RWPE1 (cell line): Measurements from ENCODE around the gene MPO.

Source experiments
- CTCF ChIA-PET: fragments of 350-600 bp; sonication (Branson Sonifier 250); formaldehyde crosslinking; extraction: SDS; loops from one replicate; lab custom pipeline; 2021; lab: Yijun Ruan, JAX
- POLR2A ChIA-PET: fragments of 400-600 bp; formaldehyde crosslinking; extraction: SDS; loops from one replicate; lab custom pipeline; 2020; ENCODE audit warnings: antibody characterized with exemption; ENCODE audit not compliant: low non-redundant PET; lab: Yijun Ruan, JAX
- DNase-seq: peaks from one replicate; pipeline ENCODE4 v3.0.0; 2012; ENCODE audit warnings: low spot score
- H3K27ac ChIP-seq: fragments of 450-650 bp; 2 replicates; pipeline ENCODE4 v1.5.1; 2017
- CTCF ChIP-seq: fragments of 450-650 bp; conservative IDR thresholded peaks from 2 replicates; pipeline ENCODE4 v1.5.1; 2017; ENCODE audit warnings: low read depth, mild to moderate bottlenecking

Gene MPO

GRCh38 chr17:58270476-58271215 lies 10.1 kb downstream of the MPO start:
- DNase-seq, result no peak
- ChIA-PET CTCF (interaction anchor here (0.6 kb wide), 1 partner anchor 279 kb away, joined by 4 read pairs; no protein-coding TSS in a partner anchor), POLR2A (no interaction called here)
- no peak for TF ChIP-seq CTCF
- no peak overlapping the region for H3K27ac ChIP-seq

- no peak for DNase-seq
- H3K27ac ChIP-seq, result no peak overlapping the region
- ChIA-PET POLR2A (no interaction called here), CTCF (interaction anchor here (0.6 kb wide), 1 partner anchor 280 kb away, joined by 4 read pairs; no protein-coding TSS in a partner anchor)
- TF ChIP-seq CTCF, result no peak
Measured at GRCh38 chr17:58269557-58270291, 11.0 kb downstream of the MPO start.

GRCh38 chr17:58268774-58269556 lies 11.8 kb downstream of the MPO start:
- TF ChIP-seq CTCF, result no peak
- H3K27ac ChIP-seq, result no peak overlapping the region
- ChIA-PET POLR2A (no interaction called here), CTCF (interaction anchor here (0.7 kb wide), 1 partner anchor 42 kb away, joined by 3 read pairs; no protein-coding TSS in a partner anchor)
- DNase-seq, result no peak

GRCh38 chr17:58268326-58268725 lies 12.4 kb downstream of the MPO start:
- ChIA-PET CTCF (interaction anchor here (0.7 kb wide), 1 partner anchor 41 kb away, joined by 3 read pairs; no protein-coding TSS in a partner anchor), POLR2A (no interaction called here)
- H3K27ac ChIP-seq, result no peak overlapping the region
- DNase-seq, result no peak
- TF ChIP-seq CTCF, result no peak

GRCh38 chr17:58267347-58268324 lies 13.1 kb downstream of the MPO start:
- TF ChIP-seq CTCF, result no peak
- CTCF ChIA-PET, result interaction anchor here (0.7 kb wide), 1 partner anchor 40 kb away, joined by 3 read pairs; no protein-coding TSS in a partner anchor
- H3K27ac ChIP-seq, result no peak overlapping the region
- POLR2A ChIA-PET, result no interaction called here
- no peak for DNase-seq
